HCT116 (cell line): Measurements from ENCODE around the gene TPD52L2.

ENCODE experiments used
- CEBPB ChIP-seq: IDR thresholded peaks from 2 replicates; pipeline ENCODE4 v1.6.1; 2012; ENCODE audit warnings: low read depth
- EZH2 ChIP-seq: fragments of 200-600 bp; sonication (generic); IDR thresholded peaks from 2 replicates; pipeline ENCODE4 v1.6.1; 2017; ENCODE audit warnings: antibody characterized with exemption, mixed run types
- FOSL1 ChIP-seq: IDR thresholded peaks from 2 replicates; pipeline ENCODE4 v1.6.1; 2012; ENCODE audit warnings: low read depth
- JUND ChIP-seq: IDR thresholded peaks from 2 replicates; pipeline ENCODE4 v1.6.1; 2012
- POLR2A ChIP-seq: IDR thresholded peaks from 2 replicates; pipeline ENCODE4 v1.7.0; 2011; ENCODE audit warnings: borderline replicate concordance; ENCODE audit not compliant: insufficient read depth, insufficient read length; ENCODE audit errors: extremely low read depth
- POLR2AphosphoS5 ChIP-seq: IDR thresholded peaks from 2 replicates; pipeline ENCODE4 v1.6.1; 2011; ENCODE audit warnings: mild to moderate bottlenecking, low read depth, low read length, moderate library complexity
- RAD21 ChIP-seq: IDR thresholded peaks from 2 replicates; pipeline ENCODE4 v1.6.1; 2012; ENCODE audit warnings: low read depth, mild to moderate bottlenecking
- ZNF274 ChIP-seq: fragments of 200-500 bp; sonication (Bioruptor generic); IDR thresholded peaks from 2 replicates; pipeline ENCODE4 v1.6.1; 2014; ENCODE audit warnings: mild to moderate bottlenecking, low read depth, low read length, inconsistent platforms
- TF ChIP-seq, protein P1 (sequence below): IDR thresholded peaks from 2 replicates; pipeline ENCODE4 v1.6.1; 2012
- TF ChIP-seq, protein P2 (sequence below), 3 experiments: fragments of 200-600 bp in 1 of 3; sonication (generic) in 1 of 3; IDR thresholded peaks in 2 of 3; conservative IDR thresholded peaks in 1 of 3; 2 replicates each; pipeline ENCODE4 v1.5.1; 2012 to 2017; ENCODE audit warnings: low read depth in 2 of 3, low read length in 2 of 3, antibody characterized with exemption in 1 of 3, borderline replicate concordance in 1 of 3, control low read depth in 1 of 3, mild to moderate bottlenecking in 1 of 3, mixed read lengths in 1 of 3, mixed run types in 1 of 3, moderate library complexity in 1 of 3; ENCODE audit not compliant: insufficient read depth in 1 of 3
- TF ChIP-seq, protein P3 (sequence below): IDR thresholded peaks from 2 replicates; pipeline ENCODE4 v1.6.1; 2012; ENCODE audit warnings: low read depth

DNA sequence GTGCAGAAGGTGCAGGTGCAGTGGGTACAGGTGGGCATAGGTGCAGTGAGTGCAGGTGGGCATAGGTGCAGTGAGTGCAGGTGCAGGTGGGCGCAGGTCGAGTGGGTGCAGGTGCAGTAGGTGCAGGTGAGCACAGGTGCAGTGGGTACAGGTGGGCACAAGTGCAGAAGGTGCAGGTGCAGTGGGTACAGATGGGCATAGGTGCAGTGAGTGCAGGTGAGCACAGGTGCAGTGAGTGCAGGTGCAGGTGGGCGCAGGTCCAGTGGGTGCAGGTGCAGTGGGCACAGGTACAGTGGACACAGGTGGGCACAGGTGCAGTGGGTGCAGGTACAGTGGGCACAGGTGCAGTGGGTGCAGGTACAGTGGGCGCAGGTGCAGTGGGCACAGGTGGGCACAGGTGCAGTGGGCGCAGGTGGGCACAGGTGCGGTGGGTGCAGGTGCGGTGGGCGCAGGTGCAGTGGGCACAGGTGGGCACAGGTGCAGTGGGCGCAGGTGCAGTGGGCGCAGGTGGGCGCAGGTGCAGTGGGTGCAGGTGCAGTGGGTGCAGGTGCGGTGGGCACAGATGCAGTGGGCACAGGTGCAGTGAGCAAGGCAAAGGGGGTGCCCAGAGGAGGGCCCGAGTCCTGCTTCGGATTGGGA lies 49.3 kb upstream of the TPD52L2 start:
- TF ChIP-seq EZH2 = no peak
- TF ChIP-seq POLR2A = no peak
- TF ChIP-seq, protein P1, sequence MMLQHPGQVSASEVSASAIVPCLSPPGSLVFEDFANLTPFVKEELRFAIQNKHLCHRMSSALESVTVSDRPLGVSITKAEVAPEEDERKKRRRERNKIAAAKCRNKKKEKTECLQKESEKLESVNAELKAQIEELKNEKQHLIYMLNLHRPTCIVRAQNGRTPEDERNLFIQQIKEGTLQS = no peak
- TF ChIP-seq, protein P2, sequence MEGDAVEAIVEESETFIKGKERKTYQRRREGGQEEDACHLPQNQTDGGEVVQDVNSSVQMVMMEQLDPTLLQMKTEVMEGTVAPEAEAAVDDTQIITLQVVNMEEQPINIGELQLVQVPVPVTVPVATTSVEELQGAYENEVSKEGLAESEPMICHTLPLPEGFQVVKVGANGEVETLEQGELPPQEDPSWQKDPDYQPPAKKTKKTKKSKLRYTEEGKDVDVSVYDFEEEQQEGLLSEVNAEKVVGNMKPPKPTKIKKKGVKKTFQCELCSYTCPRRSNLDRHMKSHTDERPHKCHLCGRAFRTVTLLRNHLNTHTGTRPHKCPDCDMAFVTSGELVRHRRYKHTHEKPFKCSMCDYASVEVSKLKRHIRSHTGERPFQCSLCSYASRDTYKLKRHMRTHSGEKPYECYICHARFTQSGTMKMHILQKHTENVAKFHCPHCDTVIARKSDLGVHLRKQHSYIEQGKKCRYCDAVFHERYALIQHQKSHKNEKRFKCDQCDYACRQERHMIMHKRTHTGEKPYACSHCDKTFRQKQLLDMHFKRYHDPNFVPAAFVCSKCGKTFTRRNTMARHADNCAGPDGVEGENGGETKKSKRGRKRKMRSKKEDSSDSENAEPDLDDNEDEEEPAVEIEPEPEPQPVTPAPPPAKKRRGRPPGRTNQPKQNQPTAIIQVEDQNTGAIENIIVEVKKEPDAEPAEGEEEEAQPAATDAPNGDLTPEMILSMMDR (IDR thresholded peaks at IDR 0.05 in 2 of 3, conservative IDR thresholded peaks at IDR 0.05 in 1 of 3; ENCODE audit: borderline replicate concordance in 1 of 3, insufficient read depth in 1 of 3, low read depth in 2 of 3, low read length in 2 of 3) = no peak
- TF ChIP-seq JUND = no peak
- TF ChIP-seq, protein P3, sequence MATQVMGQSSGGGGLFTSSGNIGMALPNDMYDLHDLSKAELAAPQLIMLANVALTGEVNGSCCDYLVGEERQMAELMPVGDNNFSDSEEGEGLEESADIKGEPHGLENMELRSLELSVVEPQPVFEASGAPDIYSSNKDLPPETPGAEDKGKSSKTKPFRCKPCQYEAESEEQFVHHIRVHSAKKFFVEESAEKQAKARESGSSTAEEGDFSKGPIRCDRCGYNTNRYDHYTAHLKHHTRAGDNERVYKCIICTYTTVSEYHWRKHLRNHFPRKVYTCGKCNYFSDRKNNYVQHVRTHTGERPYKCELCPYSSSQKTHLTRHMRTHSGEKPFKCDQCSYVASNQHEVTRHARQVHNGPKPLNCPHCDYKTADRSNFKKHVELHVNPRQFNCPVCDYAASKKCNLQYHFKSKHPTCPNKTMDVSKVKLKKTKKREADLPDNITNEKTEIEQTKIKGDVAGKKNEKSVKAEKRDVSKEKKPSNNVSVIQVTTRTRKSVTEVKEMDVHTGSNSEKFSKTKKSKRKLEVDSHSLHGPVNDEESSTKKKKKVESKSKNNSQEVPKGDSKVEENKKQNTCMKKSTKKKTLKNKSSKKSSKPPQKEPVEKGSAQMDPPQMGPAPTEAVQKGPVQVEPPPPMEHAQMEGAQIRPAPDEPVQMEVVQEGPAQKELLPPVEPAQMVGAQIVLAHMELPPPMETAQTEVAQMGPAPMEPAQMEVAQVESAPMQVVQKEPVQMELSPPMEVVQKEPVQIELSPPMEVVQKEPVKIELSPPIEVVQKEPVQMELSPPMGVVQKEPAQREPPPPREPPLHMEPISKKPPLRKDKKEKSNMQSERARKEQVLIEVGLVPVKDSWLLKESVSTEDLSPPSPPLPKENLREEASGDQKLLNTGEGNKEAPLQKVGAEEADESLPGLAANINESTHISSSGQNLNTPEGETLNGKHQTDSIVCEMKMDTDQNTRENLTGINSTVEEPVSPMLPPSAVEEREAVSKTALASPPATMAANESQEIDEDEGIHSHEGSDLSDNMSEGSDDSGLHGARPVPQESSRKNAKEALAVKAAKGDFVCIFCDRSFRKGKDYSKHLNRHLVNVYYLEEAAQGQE = no peak
- no peak for TF ChIP-seq POLR2AphosphoS5
- TF ChIP-seq FOSL1 = no peak
- no peak for TF ChIP-seq CEBPB
- no peak for TF ChIP-seq ZNF274
- no peak for TF ChIP-seq RAD21
